GM12891 (cell line): ENCODE results near the gene MINK1.
A peak's percentile ranks its signal among the peaks of the same experiment; 100 is the strongest.
"Not testable (repeated sequence)": the region's sequence is repeated elsewhere in the genome, so short reads cannot be mapped to it uniquely, and the experiment has no call there.

Source experiments
- DNase-seq: peaks from one replicate; pipeline ENCODE4 v3.0.0; 2011; ENCODE audit warnings: low spot score; ENCODE audit not compliant: insufficient read length
- FAIRE-seq: peaks from 2 replicates; lab custom pipeline; 2011; peaks lifted over from hg19 to GRCh38; lab: Jason Lieb, UNC
- PAX5 ChIP-seq: IDR thresholded peaks from 2 replicates; pipeline ENCODE4 v1.6.1; 2011; ENCODE audit warnings: low read length, moderate library complexity, mild to moderate bottlenecking; ENCODE audit not compliant: insufficient read depth, severe bottlenecking
- POLR2A ChIP-seq: IDR thresholded peaks from 2 replicates; pipeline ENCODE4 v1.6.1; 2011; ENCODE audit warnings: low read depth, low read length, control low read depth
- POLR2AphosphoS5 ChIP-seq: IDR thresholded peaks from 2 replicates; pipeline ENCODE4 v1.6.1; 2011; ENCODE audit warnings: low read depth, low read length, control low read depth
- POU2F2 ChIP-seq: IDR thresholded peaks from 2 replicates; pipeline ENCODE4 v1.6.1; 2011; ENCODE audit warnings: low read depth, mild to moderate bottlenecking, control low read depth, low read length, moderate library complexity
- SPI1 ChIP-seq: IDR thresholded peaks from 2 replicates; pipeline ENCODE4 v1.6.1; 2011; ENCODE audit warnings: low read depth, low read length, control low read depth
- TAF1 ChIP-seq: IDR thresholded peaks from 2 replicates; pipeline ENCODE4 v1.6.1; 2011; ENCODE audit warnings: low read depth, low read length, control low read depth

Gene MINK1

GRCh38 chr17:4913994-4914393 is 80.9 kb downstream of the MINK1 start:
- FAIRE-seq (no peak), DNase-seq (no peak)
- TF ChIP-seq POLR2AphosphoS5 (no peak), TAF1 (no peak), POLR2A (no peak), SPI1 (no peak), POU2F2 (no peak), PAX5 (no peak)

- not testable (repeated sequence) for FAIRE-seq, DNase-seq
These were observed 81.4 kb downstream of the MINK1 start for GRCh38 chr17:4914551-4914950.

- DNase-seq (no peak), FAIRE-seq (no peak)
- TF ChIP-seq POU2F2 (no peak), POLR2AphosphoS5 (no peak), POLR2A (no peak), SPI1 (no peak), PAX5 (no peak), TAF1 (no peak)
These were observed 86.4 kb downstream of the MINK1 start for GRCh38 chr17:4919511-4920047.

DNA sequence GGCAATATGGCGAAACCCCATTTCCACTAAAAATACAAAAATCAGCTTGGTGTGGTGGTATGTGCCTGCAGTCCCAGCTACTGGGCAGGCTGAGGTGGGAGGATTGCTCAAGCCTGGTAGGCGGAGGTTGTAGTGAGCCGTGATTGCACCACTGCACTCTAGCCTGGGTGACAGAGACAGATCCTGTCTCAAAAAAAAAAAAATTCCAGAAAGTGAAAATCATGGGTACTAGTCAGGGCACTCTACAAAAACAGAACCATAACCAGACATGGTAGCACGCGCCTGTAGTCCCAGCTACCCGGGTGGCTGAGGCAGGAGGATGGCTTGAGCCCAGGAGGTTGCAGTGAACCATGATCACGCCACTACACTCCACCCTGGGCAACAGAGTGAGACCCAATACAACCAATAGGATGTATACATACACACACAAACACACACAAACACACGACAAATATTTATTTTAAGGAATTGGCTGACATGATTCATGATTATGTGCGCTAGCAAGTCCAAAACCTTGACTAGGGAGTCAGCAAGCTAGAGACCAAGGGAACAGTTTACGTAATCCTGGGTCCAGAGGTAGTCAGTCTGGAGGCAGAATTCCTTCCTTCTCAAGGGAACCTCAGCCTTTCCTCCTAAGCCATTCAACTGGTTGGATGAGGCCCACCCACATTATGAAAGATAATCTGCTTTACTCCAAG is 87.4 kb downstream of the MINK1 start:
- no peak for TF ChIP-seq POU2F2
- TF ChIP-seq POLR2A = no peak
- TF ChIP-seq PAX5 = no peak
- no peak for TF ChIP-seq POLR2AphosphoS5
- no peak for TF ChIP-seq TAF1
- TF ChIP-seq SPI1 = no peak
- DNase-seq = no peak
- no peak for FAIRE-seq

- DNase-seq (no peak), FAIRE-seq (no peak)
- TF ChIP-seq POLR2AphosphoS5 (no peak), TAF1 (no peak), PAX5 (no peak), POLR2A (no peak), SPI1 (no peak), POU2F2 (no peak)
These were observed 88.2 kb downstream of the MINK1 start for GRCh38 chr17:4921320-4921719.

DNA sequence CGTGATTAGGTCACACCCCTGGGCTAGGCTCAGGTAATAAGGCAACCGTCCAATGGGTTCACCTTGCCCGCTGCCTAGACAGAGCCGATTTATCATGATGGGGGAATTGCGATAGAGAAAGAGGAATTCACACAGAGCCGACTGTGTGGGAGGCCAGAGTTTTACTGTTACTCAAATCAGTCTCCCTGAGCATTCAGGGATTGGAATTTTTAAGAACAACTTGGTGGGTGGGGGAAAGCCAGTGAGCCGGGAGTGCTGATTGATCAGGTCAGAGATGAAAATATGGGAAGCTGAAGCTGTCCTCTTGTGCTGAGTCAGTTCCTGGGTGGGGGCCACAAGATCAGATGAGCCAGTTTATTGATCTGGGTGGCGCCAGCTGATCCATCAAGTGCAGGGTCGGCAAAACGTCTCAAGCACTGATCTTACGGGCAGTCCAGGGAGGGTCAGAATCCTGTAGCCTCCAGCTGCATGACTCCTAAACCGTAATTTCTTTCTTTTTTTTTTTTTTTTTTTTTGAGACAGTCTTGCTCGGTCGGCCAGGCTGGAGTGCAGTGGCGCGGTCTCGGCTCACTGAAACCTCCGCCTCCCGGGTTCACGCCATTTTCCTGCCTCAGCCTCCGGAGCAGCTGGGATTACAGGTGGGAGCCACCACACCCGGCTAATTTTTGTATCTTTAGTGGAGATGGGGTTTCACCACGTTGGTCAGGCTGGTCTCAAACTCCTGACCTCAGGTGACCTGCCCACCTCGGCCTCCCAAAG is 93.6 kb downstream of the MINK1 start:
- FAIRE-seq, DNase-seq: not testable (repeated sequence)

- no peak for TF ChIP-seq SPI1
- TF ChIP-seq POU2F2 = no peak
- TF ChIP-seq POLR2A = no peak
- no peak for TF ChIP-seq TAF1
- no peak for TF ChIP-seq PAX5
- no peak for TF ChIP-seq POLR2AphosphoS5
- FAIRE-seq (no peak), DNase-seq (no peak)
These were observed 95.7 kb downstream of the MINK1 start for GRCh38 chr17:4928881-4929280.

DNA sequence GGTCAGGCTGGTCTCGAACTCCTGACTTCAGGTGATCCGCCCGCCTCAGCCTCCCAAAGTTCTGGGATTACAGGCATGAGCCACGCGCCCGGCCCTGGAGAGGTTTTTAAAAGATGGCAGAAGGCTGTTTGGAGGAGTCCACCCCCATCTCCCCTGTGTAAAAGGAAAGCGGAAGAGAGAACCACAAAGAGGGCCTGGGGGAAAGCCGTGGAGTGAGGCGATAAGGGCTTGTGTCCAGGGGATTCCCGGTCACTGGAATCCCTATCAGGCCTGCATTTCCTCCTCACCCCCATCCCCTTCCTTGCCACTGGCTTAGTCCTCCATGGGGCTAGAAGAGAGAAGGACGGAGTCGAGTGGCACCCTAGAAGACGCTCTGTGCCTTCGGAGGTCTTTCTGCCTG is 98.8 kb downstream of the MINK1 start, which contains the start of gene GP1BA:
TSS of gene GP1BA (plus strand) at position 315 of the 400 bp plus-strand sequence. CDS start 328 bp downstream, outside the sequence.
- DNase-seq (no peak), FAIRE-seq (no peak)

DNA sequence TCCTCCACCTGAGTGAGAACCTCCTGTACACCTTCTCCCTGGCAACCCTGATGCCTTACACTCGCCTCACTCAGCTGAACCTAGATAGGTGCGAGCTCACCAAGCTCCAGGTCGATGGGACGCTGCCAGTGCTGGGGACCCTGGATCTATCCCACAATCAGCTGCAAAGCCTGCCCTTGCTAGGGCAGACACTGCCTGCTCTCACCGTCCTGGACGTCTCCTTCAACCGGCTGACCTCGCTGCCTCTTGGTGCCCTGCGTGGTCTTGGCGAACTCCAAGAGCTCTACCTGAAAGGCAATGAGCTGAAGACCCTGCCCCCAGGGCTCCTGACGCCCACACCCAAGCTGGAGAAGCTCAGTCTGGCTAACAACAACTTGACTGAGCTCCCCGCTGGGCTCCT is 99.6 kb downstream of the MINK1 start:
- FAIRE-seq = no peak
- DNase-seq = no peak
- TF ChIP-seq POU2F2 = no peak
- TF ChIP-seq POLR2AphosphoS5 = no peak
- no peak for TF ChIP-seq PAX5

More for the DNA sequence above, 98.8 kb downstream of the MINK1 start, which contains the start of gene GP1BA:
- TF ChIP-seq SPI1 (peak; percentile 80), POLR2A (no peak)

DNA sequence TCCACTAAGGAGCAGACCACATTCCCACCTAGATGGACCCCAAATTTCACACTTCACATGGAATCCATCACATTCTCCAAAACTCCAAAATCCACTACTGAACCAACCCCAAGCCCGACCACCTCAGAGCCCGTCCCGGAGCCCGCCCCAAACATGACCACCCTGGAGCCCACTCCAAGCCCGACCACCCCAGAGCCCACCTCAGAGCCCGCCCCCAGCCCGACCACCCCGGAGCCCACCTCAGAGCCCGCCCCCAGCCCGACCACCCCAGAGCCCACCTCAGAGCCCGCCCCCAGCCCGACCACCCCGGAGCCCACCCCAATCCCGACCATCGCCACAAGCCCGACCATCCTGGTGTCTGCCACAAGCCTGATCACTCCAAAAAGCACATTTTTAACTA is 100.5 kb downstream of the MINK1 start:
- TF ChIP-seq TAF1 = no peak
- no peak for TF ChIP-seq PAX5
- no peak for TF ChIP-seq POLR2A
- TF ChIP-seq SPI1 = no peak
- TF ChIP-seq POU2F2 = no peak
- no peak for TF ChIP-seq POLR2AphosphoS5
- DNase-seq (no peak), FAIRE-seq (no peak)
